HepG2 (cell line): Measurements from ENCODE around the gene COPE. TPM values are rescaled to one million over a fixed set of nuclear protein-coding genes. Genes with fewer than 3 reads are reported as not detected.

ENCODE experiments used
- BATF2 ChIP-seq: sonication (generic); formaldehyde crosslinking; IDR thresholded peaks from 2 replicates; pipeline ENCODE4 v1.8.0; 2022; ENCODE audit warnings: mild to moderate bottlenecking, missing genetic modification reagents, moderate library complexity
- BCL6 ChIP-seq: IDR thresholded peaks from 2 replicates; pipeline ENCODE4 v1.6.1; 2016; ENCODE audit warnings: missing genetic modification reagents, missing compliant biosample characterization
- HNRNPL ChIP-seq: fragments of 200-400 bp; formaldehyde crosslinking; IDR thresholded peaks from 2 replicates; pipeline ENCODE4 v1.6.1; 2017; ENCODE audit warnings: mild to moderate bottlenecking, low read depth, low read length
- IRF1 ChIP-seq: sonication (generic); formaldehyde crosslinking; IDR thresholded peaks from 2 replicates; pipeline ENCODE4 v1.4.0; 2020; ENCODE audit warnings: low read depth, mild to moderate bottlenecking, missing genetic modification reagents
- IRF2 ChIP-seq: IDR thresholded peaks from 2 replicates; pipeline ENCODE4 v1.6.1; 2018; ENCODE audit warnings: missing genetic modification reagents, missing compliant biosample characterization
- NCOR1 ChIP-seq: fragments of 200-600 bp; sonication (generic); IDR thresholded peaks from 2 replicates; pipeline ENCODE4 v1.7.0; 2017; ENCODE audit warnings: antibody characterized with exemption, low read length, borderline replicate concordance
- PRDM10 ChIP-seq: sonication (generic); formaldehyde crosslinking; IDR thresholded peaks from 2 replicates; pipeline ENCODE4 v1.4.0; 2020; ENCODE audit warnings: low read depth, missing genetic modification reagents
- RNF2 ChIP-seq: fragments of 450-650 bp; conservative IDR thresholded peaks from 2 replicates; pipeline ENCODE4 v1.6.1; 2016; ENCODE audit warnings: low read depth
- SAP130 ChIP-seq: IDR thresholded peaks from 2 replicates; pipeline ENCODE4 v1.6.1; 2016; ENCODE audit warnings: low read depth
- SETDB1 ChIP-seq: sonication (generic); formaldehyde crosslinking; IDR thresholded peaks from 2 replicates; pipeline ENCODE4 v1.5.1; 2020; ENCODE audit warnings: missing genetic modification reagents, mild to moderate bottlenecking, borderline replicate concordance
- SNAI1 ChIP-seq: sonication (generic); formaldehyde crosslinking; IDR thresholded peaks from 2 replicates; pipeline ENCODE4 v1.5.0; 2020; ENCODE audit warnings: mild to moderate bottlenecking, missing genetic modification reagents, borderline replicate concordance
- U2AF2 ChIP-seq: fragments of 200-400 bp; formaldehyde crosslinking; IDR thresholded peaks from 2 replicates; pipeline ENCODE4 v1.6.1; 2017; ENCODE audit warnings: low read depth, mild to moderate bottlenecking, low read length
- ZBTB39 ChIP-seq: sonication (generic); formaldehyde crosslinking; IDR thresholded peaks from 2 replicates; pipeline ENCODE4 v1.5.0; 2020; ENCODE audit warnings: missing genetic modification reagents
- ZBTB7A ChIP-seq: sonication (generic); formaldehyde crosslinking; IDR thresholded peaks from 2 replicates; pipeline ENCODE4 v1.8.0; 2022; ENCODE audit warnings: mild to moderate bottlenecking, missing genetic modification reagents
- ZFY ChIP-seq: sonication (generic); formaldehyde crosslinking; IDR thresholded peaks from 2 replicates; pipeline ENCODE4 v1.4.0; 2020; ENCODE audit warnings: missing genetic modification reagents
- ZMYM3 ChIP-seq: sonication (generic); formaldehyde crosslinking; IDR thresholded peaks from 2 replicates; pipeline ENCODE4 v1.5.1; 2020; ENCODE audit warnings: mild to moderate bottlenecking, missing genetic modification reagents
- ZNF142 ChIP-seq: sonication (generic); formaldehyde crosslinking; IDR thresholded peaks from 2 replicates; pipeline ENCODE4 v1.4.0; 2020; ENCODE audit warnings: missing genetic modification reagents
- polyA plus RNA-seq, 8 experiments: library from polyadenylated mRNA; depleted of rRNA in 3 of 8; stranded (reverse) in 7 of 8; unstranded in 1 of 8; fragments of >200 nt; fragmentation: Illumina TruSeq in 4 of 8; extraction: Trizol in 4 of 8; gene quantifications; 2 replicates each; pipeline versions ENCODE4 v1.2.1 to v1.2.3, GENCODE V29; 2011 to 2016; ENCODE audit warnings: low read depth in 4 of 8, missing spikeins in 1 of 8, mixed read lengths in 1 of 8; ENCODE audit not compliant: insufficient read depth in 1 of 8
- total RNA-seq, 5 experiments: library from RNA; depleted of rRNA; stranded (reverse); fragments of >200 nt; fragmentation: Illumina TruSeq; extraction: Trizol; gene quantifications; 2 replicates each; pipeline ENCODE4 v1.2.3, GENCODE V29; 2016; ENCODE audit warnings: low read depth in 1 of 5

The COPE gene
- total and polyA plus RNA-seq, 2 of the 13 experiments (the other 11 are each of a cell fraction or from before 2014, with no cell fraction given): 189 to 205 TPM

GRCh38 chr19:18898081-18898606 is 21.0 kb downstream of the COPE start (continued):
- TF ChIP-seq PRDM10 (no peak), NCOR1 (no peak), ZFY (CRISPR knock-in tag) (0 out of 2 replicates have a peak, but pooled peaks have one; percentile 34), ZBTB39 (CRISPR knock-in tag) (no peak), BCL6 (no peak), IRF1 (no peak), ZNF142 (CRISPR knock-in tag) (no peak), BATF2 (no peak), ZMYM3 (CRISPR knock-in tag) (peak; percentile 9; the same call in 1 of the 2 replicates), IRF2 (CRISPR knock-in tag) (no peak), U2AF2 (no peak), ZBTB7A (CRISPR knock-in tag) (no peak), SAP130 (CRISPR knock-in tag) (peak; percentile 37; the same call in 1 of the 2 replicates), RNF2 (0 out of 2 replicates have a peak, but pooled peaks have one; percentile 34), SNAI1 (CRISPR knock-in tag) (no peak), HNRNPL (no peak), SETDB1 (CRISPR knock-in tag) (no peak)
